Activated CD8-positive, alpha-beta memory T cell treated with anti-CD3 and anti-CD28 coated beads, Interleukin-2, amount 10 ng/mL, durations not matched to agents 7 days and 5 days (primary cell): ENCODE data around the gene NFIB. TPM values are rescaled to one million over a fixed set of nuclear protein-coding genes. Genes with fewer than 3 reads are reported as not detected.

Source experiments
- ATAC-seq: fragments of 150-1000 bp; cut with Tn5 transposase; one replicate; pipeline ENCODE4 v1.10.0; 2021; ENCODE audit warnings: moderate library complexity
- CTCF ChIA-PET: fragments of 350-600 bp; sonication (Branson Sonifier 250); formaldehyde crosslinking; loops from one replicate; lab custom pipeline; 2021; ENCODE audit warnings: antibody characterized with exemption; lab: Charles Lee
- DNase-seq: peaks from one replicate; pipeline ENCODE4 v3.0.0-alpha.2; 2020
- H3K27ac Mint-ChIP-seq: one replicate; pipeline ENCODE4 v1.8.0; 2021; ENCODE audit warnings: mild to moderate bottlenecking, mixed read lengths
- H3K27me3 Mint-ChIP-seq: one replicate; pipeline ENCODE4 v1.8.0; 2021; ENCODE audit warnings: mixed read lengths
- H3K36me3 Mint-ChIP-seq: one replicate; pipeline ENCODE4 v1.8.0; 2021; ENCODE audit warnings: mild to moderate bottlenecking, mixed read lengths
- H3K4me1 Mint-ChIP-seq: one replicate; pipeline ENCODE4 v1.8.0; 2021; ENCODE audit warnings: mixed read lengths
- H3K4me3 Mint-ChIP-seq: one replicate; pipeline ENCODE4 v1.8.0; 2021; ENCODE audit warnings: mild to moderate bottlenecking, moderate library complexity, mixed read lengths
- H3K9me3 Mint-ChIP-seq: one replicate; pipeline ENCODE4 v1.8.0; 2022; ENCODE audit warnings: low read depth, mixed read lengths
- total RNA-seq, 2 experiments: library from RNA; stranded (reverse); gene quantifications; one replicate each; pipeline ENCODE4 v1.2.3, GENCODE V29; 2021

Gene NFIB
- total RNA-seq, 2 experiments from 2014 or later: not detected

GRCh38 chr9:14340994-14341393, 27.1 kb upstream of the NFIB start:
- Mint-ChIP-seq H3K4me1 (no peaks in the 10 kb centered on the region), H3K27me3 (peaks cover 8% of the 10 kb centered on the region), H3K36me3 (no peaks in the 10 kb centered on the region), H3K27ac (no peak overlapping the region), H3K9me3 (no peaks in the 10 kb centered on the region), H3K4me3 (no peak overlapping the region)
- CTCF ChIA-PET: no interaction called here
- ATAC-seq (no peak), DNase-seq (no peak)

- Mint-ChIP-seq H3K4me3 (no peak overlapping the region), H3K4me1 (no peaks in the 10 kb centered on the region), H3K27ac (no peak overlapping the region), H3K9me3 (no peaks in the 10 kb centered on the region), H3K27me3 (peaks cover 8% of the 10 kb centered on the region), H3K36me3 (no peaks in the 10 kb centered on the region)
- DNase-seq (no peak), ATAC-seq (no peak)
- CTCF ChIA-PET: no interaction called here
These were observed 26.4 kb upstream of the NFIB start for GRCh38 chr9:14340219-14340873.

GRCh38 chr9:14339746-14340145, 25.8 kb upstream of the NFIB start:
- H3K9me3 Mint-ChIP-seq: no peaks in the 10 kb centered on the region
- H3K4me3 Mint-ChIP-seq: no peak overlapping the region
- CTCF ChIA-PET: no interaction called here
- ATAC-seq: no peak
- no peak overlapping the region for H3K27ac Mint-ChIP-seq
- no peaks in the 10 kb centered on the region for H3K36me3 Mint-ChIP-seq
- DNase-seq: no peak
- no peaks in the 10 kb centered on the region for H3K4me1 Mint-ChIP-seq
- peaks cover 12% of the 10 kb centered on the region for H3K27me3 Mint-ChIP-seq

- Mint-ChIP-seq H3K27ac (no peak overlapping the region), H3K36me3 (no peaks in the 10 kb centered on the region), H3K4me3 (no peak overlapping the region), H3K4me1 (no peaks in the 10 kb centered on the region), H3K27me3 (peaks cover 19% of the 10 kb centered on the region), H3K9me3 (no peaks in the 10 kb centered on the region)
- ATAC-seq (no peak), DNase-seq (no peak)
- CTCF ChIA-PET: no interaction called here
These were observed 23.7 kb upstream of the NFIB start for GRCh38 chr9:14337615-14338014.

- H3K4me1 Mint-ChIP-seq: no peaks in the 10 kb centered on the region
- H3K36me3 Mint-ChIP-seq: no peaks in the 10 kb centered on the region
- no peak for ATAC-seq
- H3K27me3 Mint-ChIP-seq: peaks cover 23% of the 10 kb centered on the region
- H3K27ac Mint-ChIP-seq: no peak overlapping the region
- no peak overlapping the region for H3K4me3 Mint-ChIP-seq
- DNase-seq: no peak
- CTCF ChIA-PET: no interaction called here
- H3K9me3 Mint-ChIP-seq: no peaks in the 10 kb centered on the region
These were observed 22.3 kb upstream of the NFIB start for GRCh38 chr9:14336244-14336643.

- Mint-ChIP-seq H3K27me3 (peaks cover 46% of the 10 kb centered on the region), H3K9me3 (no peaks in the 10 kb centered on the region), H3K4me1 (peaks cover 7% of the 10 kb centered on the region), H3K4me3 (no peak overlapping the region), H3K36me3 (no peaks in the 10 kb centered on the region), H3K27ac (no peak overlapping the region)
- ATAC-seq (no peak), DNase-seq (no peak)
- CTCF ChIA-PET: no interaction called here
These were observed 17.2 kb upstream of the NFIB start for GRCh38 chr9:14331120-14331519.

- no peak for DNase-seq
- CTCF ChIA-PET: no interaction called here
- H3K4me3 Mint-ChIP-seq: no peak overlapping the region
- peaks cover 14% of the 10 kb centered on the region for H3K4me1 Mint-ChIP-seq
- H3K27ac Mint-ChIP-seq: no peak overlapping the region
- no peak for ATAC-seq
- H3K36me3 Mint-ChIP-seq: no peaks in the 10 kb centered on the region
- H3K27me3 Mint-ChIP-seq: peaks cover 57% of the 10 kb centered on the region
- H3K9me3 Mint-ChIP-seq: no peaks in the 10 kb centered on the region
These were observed 13.1 kb upstream of the NFIB start for GRCh38 chr9:14327036-14327435.

- no peaks in the 10 kb centered on the region for H3K36me3 Mint-ChIP-seq
- H3K27me3 Mint-ChIP-seq: peaks cover 61% of the 10 kb centered on the region
- no peak for ATAC-seq
- no peak overlapping the region for H3K4me3 Mint-ChIP-seq
- H3K9me3 Mint-ChIP-seq: no peaks in the 10 kb centered on the region
- CTCF ChIA-PET: no interaction called here
- peaks cover 20% of the 10 kb centered on the region for H3K4me1 Mint-ChIP-seq
- no peak for DNase-seq
- H3K27ac Mint-ChIP-seq: no peak overlapping the region
These were observed 12.4 kb upstream of the NFIB start for GRCh38 chr9:14326264-14326826.

GRCh38 chr9:14325147-14325546, 11.2 kb upstream of the NFIB start:
- peaks cover 64% of the 10 kb centered on the region for H3K27me3 Mint-ChIP-seq
- H3K36me3 Mint-ChIP-seq: no peaks in the 10 kb centered on the region
- ATAC-seq: no peak
- H3K4me3 Mint-ChIP-seq: no peak overlapping the region
- H3K4me1 Mint-ChIP-seq: peaks cover 32% of the 10 kb centered on the region
- no peak overlapping the region for H3K27ac Mint-ChIP-seq
- CTCF ChIA-PET: no interaction called here
- H3K9me3 Mint-ChIP-seq: no peaks in the 10 kb centered on the region
- DNase-seq: no peak

- Mint-ChIP-seq H3K36me3 (no peaks in the 10 kb centered on the region), H3K9me3 (no peaks in the 10 kb centered on the region), H3K4me3 (no peak overlapping the region), H3K4me1 (peaks cover 32% of the 10 kb centered on the region), H3K27ac (no peak overlapping the region), H3K27me3 (peaks cover 69% of the 10 kb centered on the region)
- no peak for DNase-seq
- CTCF ChIA-PET: interaction anchor here (1.1 kb wide), 1 partner anchor 30 kb away, joined by 3 read pairs; no protein-coding TSS in a partner anchor
- no peak for ATAC-seq
These were observed 10.2 kb upstream of the NFIB start for GRCh38 chr9:14323985-14324650.

GRCh38 chr9:14323083-14323971, 9.4 kb upstream of the NFIB start:
- Mint-ChIP-seq H3K27me3 (peaks cover 73% of the 10 kb centered on the region), H3K4me1 (peaks cover 32% of the 10 kb centered on the region), H3K27ac (peak overlapping the region; percentile 61), H3K4me3 (peak overlapping the region; percentile 87), H3K9me3 (no peaks in the 10 kb centered on the region), H3K36me3 (no peaks in the 10 kb centered on the region)
- ATAC-seq (no peak), DNase-seq (no peak)
- CTCF ChIA-PET: interaction anchor here (1.1 kb wide), 1 partner anchor 30 kb away, joined by 3 read pairs; no protein-coding TSS in a partner anchor

- Mint-ChIP-seq H3K4me3 (peak overlapping the region; percentile 87), H3K9me3 (no peaks in the 10 kb centered on the region), H3K27me3 (peaks cover 75% of the 10 kb centered on the region), H3K4me1 (peaks cover 31% of the 10 kb centered on the region), H3K27ac (peak overlapping the region; percentile 83), H3K36me3 (no peaks in the 10 kb centered on the region)
- CTCF ChIA-PET: no interaction called here
- ATAC-seq (peak; percentile 93), DNase-seq (peak; percentile 88)
These were observed 8.5 kb upstream of the NFIB start for GRCh38 chr9:14322211-14323082.
